Renal cortical epithelial cell (primary cell): Measurements from ENCODE around the gene HEPACAM. TPM values are rescaled to one million over a fixed set of nuclear protein-coding genes. Genes with fewer than 3 reads are reported as not detected.

Experiments used
- total RNA-seq: library from RNA; depleted of rRNA; stranded (reverse); fragments of >200 nt; gene quantifications from 2 replicates; pipeline ENCODE4 v1.2.3, GENCODE V29; 2014

HEPACAM gene
- total RNA-seq, 1 donor from 2014 or later = 0.25 TPM

Other genes starting within 250 kb of the HEPACAM start
- 0.10 TPM in 1 of 2 replicates, not detected in the other for gene NRGN, start 196.1 kb downstream of the HEPACAM start, total RNA-seq
- gene VSIG2, start 183.8 kb downstream of the HEPACAM start, total RNA-seq = 0.10 TPM in 1 of 2 replicates, not detected in the other
- gene ESAM, start 173.8 kb downstream of the HEPACAM start, total RNA-seq = 0.50 and 1.4 TPM in 2 replicates
- gene MSANTD2, start 135.6 kb downstream of the HEPACAM start, total RNA-seq = 3.5 and 10.8 TPM in 2 replicates
- 7.3 and 12.2 TPM in 2 replicates for gene ROBO3, start 70.6 kb downstream of the HEPACAM start, total RNA-seq
- gene ROBO4, start 38.2 kb downstream of the HEPACAM start, total RNA-seq = 0.85 and 4.2 TPM in 2 replicates
- gene HEPN1, start 16.8 kb downstream of the HEPACAM start, total RNA-seq = not detected in 2 replicates
- gene CCDC15, start 18.2 kb upstream of the HEPACAM start, total RNA-seq = 0.17 and 0.50 TPM in 2 replicates
- 0.45 and 2.6 TPM in 2 replicates for gene SLC37A2, start 127.3 kb upstream of the HEPACAM start, total RNA-seq
- 16.1 and 27.0 TPM in 2 replicates for gene TMEM218, start 175.6 kb upstream of the HEPACAM start, total RNA-seq
- gene PKNOX2, start 228.7 kb upstream of the HEPACAM start, total RNA-seq = not detected in 2 replicates